ENCODE results near the gene RNF123. TPM values are rescaled to one million over a fixed set of nuclear protein-coding genes. Genes with fewer than 3 reads are reported as not detected.
A peak's percentile ranks its signal among the peaks of the same experiment; 100 is the strongest.

RNF123 gene
- total and polyA plus RNA-seq, 2 donors (not counting 3 experiments of a cell fraction or from before 2014, with no cell fraction given) = 43.4 to 59.3 TPM

- no peaks in the 10 kb centered on the region for H3K4me1 ChIP-seq (ENCODE audit: control insufficient read depth, extremely low read depth, insufficient read depth, low read length)
- H3K9me1 ChIP-seq (replicated peaks; ENCODE audit: control insufficient read depth, extremely low read depth, insufficient read depth, low read length) = no peaks in the 10 kb centered on the region
- H3K79me2 ChIP-seq (ENCODE audit: control insufficient read depth, insufficient read depth, low read length) = peaks cover 16% of the 10 kb centered on the region
- H3K4me3 ChIP-seq (replicated peaks in 1 of 3; ENCODE audit: insufficient read depth in 1 of 3, low read depth in 1 of 3, low read length in 3 of 3) = no peak overlapping the region
- intact Hi-C loops (cut with micrococcal nuclease) (no loop called here), dilution Hi-C loops (cut with MboI; ENCODE audit: extremely low pct_ligation_motif_present, low sequenced_read_pairs) (no loop called here)
- no peak for TF ChIP-seq CTCF (IDR thresholded peaks at IDR 0.05; ENCODE audit: extremely low read depth in 1 of 2, insufficient read depth in 1 of 2, low read depth in 1 of 2, low read length in 2 of 2)
- TF ChIP-seq EZH2 (IDR thresholded peaks at IDR 0.05; ENCODE audit: borderline replicate concordance, low read depth, low read length, severe bottlenecking) = no peak
- TF ChIP-seq POLR2A (IDR thresholded peaks at IDR 0.05; ENCODE audit: low read depth, low read length) = no peak
- TF ChIP-seq FOS (IDR thresholded peaks at IDR 0.05; ENCODE audit: borderline replicate concordance, insufficient read depth, low read length) = no peak
- TF ChIP-seq POLR2AphosphoS5 (IDR thresholded peaks at IDR 0.05; ENCODE audit: insufficient read depth, low read depth, low read length) = no peak
- no peak for TF ChIP-seq MYC (IDR thresholded peaks at IDR 0.05; ENCODE audit: low read depth, low read length)
- H2AFZ ChIP-seq (ENCODE audit: low read depth, low read length) = no peak overlapping the region
- H3K9ac ChIP-seq (replicated peaks; ENCODE audit: extremely low read depth, insufficient read depth, low read length) = no peak overlapping the region
- ChIA-PET CTCF (no interaction called here), POLR2A (no interaction called here)
- peaks cover 6 to 13% of the 10 kb centered on the region in 2 experiments for H3K36me3 ChIP-seq (ENCODE audit: control insufficient read depth in 2 of 2, extremely low read depth in 1 of 2, insufficient read depth in 2 of 2, low read length in 2 of 2)
- H3K4me2 ChIP-seq (ENCODE audit: insufficient read depth, low read length) = no peak overlapping the region
- H3K27ac ChIP-seq (ENCODE audit: insufficient read depth, low read depth, low read length) = no peak overlapping the region
- no peak for FAIRE-seq
- no peaks in the 10 kb centered on the region for H3K9me3 ChIP-seq (replicated peaks; ENCODE audit: control insufficient read depth, insufficient read depth, low read length)
- no peaks in the 10 kb centered on the region for H4K20me1 ChIP-seq (replicated peaks; ENCODE audit: control insufficient read depth, extremely low read depth, insufficient read depth, low read length)
- H3K27me3 ChIP-seq (ENCODE audit: control insufficient read depth in 2 of 2, insufficient read depth in 2 of 2, low read length in 2 of 2) = no peaks in the 10 kb centered on the region
- DNase-seq (ENCODE audit: low read depth, low spot score) = no peak
- BruUV-seq (replicated peaks) = no TSS peak
Measured at GRCh38 chr3:49740427-49740826, 51.1 kb downstream of the RNF123 start.

GRCh38 chr3:49745986-49746385, 56.6 kb downstream of the RNF123 start:
- Histone ChIP-seq H3K9ac (replicated peaks; ENCODE audit: extremely low read depth, insufficient read depth, low read length) (no peak overlapping the region), H2AFZ (ENCODE audit: low read depth, low read length) (no peak overlapping the region), H3K4me2 (ENCODE audit: insufficient read depth, low read length) (no peak overlapping the region), H3K9me1 (replicated peaks; ENCODE audit: control insufficient read depth, extremely low read depth, insufficient read depth, low read length) (no peaks in the 10 kb centered on the region), H3K27ac (ENCODE audit: insufficient read depth, low read depth, low read length) (no peak overlapping the region), H3K9me3 (replicated peaks; ENCODE audit: control insufficient read depth, insufficient read depth, low read length) (no peaks in the 10 kb centered on the region), H3K36me3 (ENCODE audit: control insufficient read depth in 2 of 2, extremely low read depth in 1 of 2, insufficient read depth in 2 of 2, low read length in 2 of 2) (peaks cover 2% of the 10 kb centered on the region in 2 experiments), H4K20me1 (replicated peaks; ENCODE audit: control insufficient read depth, extremely low read depth, insufficient read depth, low read length) (peaks cover 3% of the 10 kb centered on the region), H3K27me3 (ENCODE audit: control insufficient read depth in 2 of 2, insufficient read depth in 2 of 2, low read length in 2 of 2) (no peaks in the 10 kb centered on the region), H3K4me1 (ENCODE audit: control insufficient read depth, extremely low read depth, insufficient read depth, low read length) (peaks cover 13% of the 10 kb centered on the region), H3K79me2 (ENCODE audit: control insufficient read depth, insufficient read depth, low read length) (peaks cover 27% of the 10 kb centered on the region), H3K4me3 (replicated peaks in 1 of 3; ENCODE audit: insufficient read depth in 1 of 3, low read depth in 1 of 3, low read length in 3 of 3) (no peak overlapping the region)
- CTCF ChIA-PET = no interaction called here
- DNase-seq (ENCODE audit: low read depth, low spot score) (peak; percentile 55), FAIRE-seq (peak; percentile 53)
- TF ChIP-seq JUN (IDR thresholded peaks at IDR 0.05; ENCODE audit: borderline replicate concordance, insufficient read depth, insufficient read length, low read depth) (no peak), GATA2 (IDR thresholded peaks at IDR 0.05; ENCODE audit: insufficient read depth, insufficient read length, low read depth, low read length) (no peak), CTCF (IDR thresholded peaks at IDR 0.05; ENCODE audit: extremely low read depth in 1 of 2, insufficient read depth in 1 of 2, low read depth in 1 of 2, low read length in 2 of 2) (peak in 1 of 2 donors; percentile 2), FOS (IDR thresholded peaks at IDR 0.05; ENCODE audit: borderline replicate concordance, insufficient read depth, low read length) (no peak)
- dilution Hi-C loops (cut with MboI; ENCODE audit: extremely low pct_ligation_motif_present, low sequenced_read_pairs) = no loop called here
- POLR2A ChIA-PET = no interaction called here
- intact Hi-C loops (cut with micrococcal nuclease) = no loop called here
- no TSS peak for BruUV-seq (replicated peaks)
